ENCODE data around the gene CEACAM18. TPM values are rescaled to one million over a fixed set of nuclear protein-coding genes. Genes with fewer than 3 reads are reported as not detected.
"Not testable (repeated sequence)": the region's sequence is repeated elsewhere in the genome, so short reads cannot be mapped to it uniquely, and the experiment has no call there.

The CEACAM18 gene
- total RNA-seq, 1 donor from 2014 or later: not detected

DNA sequence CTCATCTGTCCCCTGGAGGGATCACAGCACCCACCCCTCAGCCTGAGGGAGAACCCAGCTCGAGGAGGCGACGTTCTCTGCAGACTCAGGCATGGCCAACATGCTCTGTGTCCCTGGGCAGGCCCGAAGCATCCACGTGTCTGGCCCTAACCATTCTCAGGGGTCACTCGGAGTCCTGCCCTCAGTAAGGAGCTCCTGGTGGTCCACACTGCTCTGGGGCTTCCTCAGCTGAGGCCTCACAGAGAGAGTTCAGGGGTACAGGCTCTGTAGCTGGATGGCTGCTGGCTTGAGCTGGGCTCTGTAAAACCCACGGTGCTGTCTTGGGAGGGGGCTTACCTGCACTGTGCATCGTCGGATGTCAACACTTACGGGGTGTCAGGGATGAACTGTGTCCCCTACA, 15.7 kb upstream of the CEACAM18 start:
- no peak overlapping the region for H3K4me3 Mint-ChIP-seq
- intact Hi-C loops (cut with micrococcal nuclease): no loop called here

DNA sequence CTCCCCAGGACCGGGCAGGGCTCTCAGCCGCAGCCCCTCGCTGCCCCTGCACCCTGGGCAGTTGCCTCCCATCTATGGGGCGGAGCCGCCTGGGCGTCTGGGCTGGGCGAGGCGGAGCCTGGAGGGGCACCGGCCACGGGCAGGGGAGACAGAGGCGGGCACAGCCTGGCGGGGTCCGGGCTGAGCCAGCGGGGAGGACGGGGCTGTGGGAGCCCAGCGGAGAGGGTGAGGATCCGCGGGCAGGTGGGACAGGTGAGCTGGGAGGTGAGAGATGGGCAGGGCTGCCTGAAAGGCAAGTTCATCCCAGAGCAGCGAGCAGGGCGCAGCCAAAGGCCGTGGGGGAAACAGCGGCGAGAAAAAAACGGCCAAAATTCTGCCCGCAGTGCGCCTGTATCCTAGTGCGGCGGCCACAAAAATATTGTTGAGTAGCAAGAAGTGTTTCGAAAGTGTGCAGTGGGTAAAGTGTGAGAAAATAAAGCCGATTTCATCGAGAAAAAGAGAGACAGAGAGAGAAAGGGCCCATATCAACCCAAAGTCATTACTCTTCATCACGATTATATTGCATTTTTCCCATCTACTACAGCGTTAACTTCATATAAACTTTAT, 14.3 kb upstream of the CEACAM18 start:
- H3K4me3 Mint-ChIP-seq; H3K27ac Mint-ChIP-seq; H3K4me1 Mint-ChIP-seq; CTCF ChIA-PET; intact Hi-C loops (cut with micrococcal nuclease); DNase-seq; H3K36me3 Mint-ChIP-seq (ENCODE audit: low read depth); POLR2A ChIA-PET; ATAC-seq (ENCODE audit: low read depth); H3K9me3 Mint-ChIP-seq: not testable (repeated sequence)
- peaks cover 36% of the 10 kb centered on the region for H3K27me3 Mint-ChIP-seq

More for the DNA sequence above, 15.7 kb upstream of the CEACAM18 start:
- ChIA-PET CTCF (no interaction called here), POLR2A (no interaction called here)
- TF ChIP-seq, protein P1, sequence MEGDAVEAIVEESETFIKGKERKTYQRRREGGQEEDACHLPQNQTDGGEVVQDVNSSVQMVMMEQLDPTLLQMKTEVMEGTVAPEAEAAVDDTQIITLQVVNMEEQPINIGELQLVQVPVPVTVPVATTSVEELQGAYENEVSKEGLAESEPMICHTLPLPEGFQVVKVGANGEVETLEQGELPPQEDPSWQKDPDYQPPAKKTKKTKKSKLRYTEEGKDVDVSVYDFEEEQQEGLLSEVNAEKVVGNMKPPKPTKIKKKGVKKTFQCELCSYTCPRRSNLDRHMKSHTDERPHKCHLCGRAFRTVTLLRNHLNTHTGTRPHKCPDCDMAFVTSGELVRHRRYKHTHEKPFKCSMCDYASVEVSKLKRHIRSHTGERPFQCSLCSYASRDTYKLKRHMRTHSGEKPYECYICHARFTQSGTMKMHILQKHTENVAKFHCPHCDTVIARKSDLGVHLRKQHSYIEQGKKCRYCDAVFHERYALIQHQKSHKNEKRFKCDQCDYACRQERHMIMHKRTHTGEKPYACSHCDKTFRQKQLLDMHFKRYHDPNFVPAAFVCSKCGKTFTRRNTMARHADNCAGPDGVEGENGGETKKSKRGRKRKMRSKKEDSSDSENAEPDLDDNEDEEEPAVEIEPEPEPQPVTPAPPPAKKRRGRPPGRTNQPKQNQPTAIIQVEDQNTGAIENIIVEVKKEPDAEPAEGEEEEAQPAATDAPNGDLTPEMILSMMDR (IDR thresholded peaks at IDR 0.05): no peak
- no peak for ATAC-seq (ENCODE audit: low read depth)
- Mint-ChIP-seq H3K27ac (no peak overlapping the region), H3K9me3 (no peaks in the 10 kb centered on the region), H3K36me3 (ENCODE audit: low read depth) (no peaks in the 10 kb centered on the region), H3K4me1 (no peaks in the 10 kb centered on the region), H3K27me3 (peaks cover 36% of the 10 kb centered on the region)
- DNase-seq: no peak

DNA sequence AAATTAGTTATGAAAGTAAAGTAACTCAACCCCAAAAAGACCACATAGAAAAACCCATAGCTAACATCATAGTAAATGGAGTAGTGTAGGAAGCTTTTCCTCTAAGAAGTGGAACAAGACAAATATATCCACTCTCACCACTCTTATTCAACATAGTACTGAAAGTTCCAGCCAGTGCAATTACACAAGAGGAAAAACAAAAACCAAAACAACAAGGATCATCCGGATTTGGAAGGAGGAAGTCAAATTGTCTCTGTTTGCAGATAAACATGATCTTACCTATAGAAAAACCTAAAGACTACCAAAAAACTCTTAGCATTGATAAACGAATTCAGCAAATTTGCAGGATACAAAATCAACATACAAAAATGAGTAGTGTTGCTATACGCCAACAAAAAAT, 11.6 kb upstream of the CEACAM18 start:
- CTCF ChIA-PET: interaction anchor here (11.8 kb wide), 1 partner anchor 192 kb away, joined by 414 read pairs; no protein-coding TSS in a partner anchor
- TF ChIP-seq, protein P1 (IDR thresholded peaks at IDR 0.05): no peak
- intact Hi-C loops (cut with micrococcal nuclease): no loop called here
- H3K4me1 Mint-ChIP-seq: no peaks in the 10 kb centered on the region
- ATAC-seq (ENCODE audit: low read depth): no peak
- H3K9me3 Mint-ChIP-seq: no peaks in the 10 kb centered on the region
- no peaks in the 10 kb centered on the region for H3K36me3 Mint-ChIP-seq (ENCODE audit: low read depth)
- POLR2A ChIA-PET: no interaction called here
- no peak for DNase-seq
- peaks cover 34% of the 10 kb centered on the region for H3K27me3 Mint-ChIP-seq
- no peak overlapping the region for H3K4me3 Mint-ChIP-seq
- H3K27ac Mint-ChIP-seq: no peak overlapping the region

DNA sequence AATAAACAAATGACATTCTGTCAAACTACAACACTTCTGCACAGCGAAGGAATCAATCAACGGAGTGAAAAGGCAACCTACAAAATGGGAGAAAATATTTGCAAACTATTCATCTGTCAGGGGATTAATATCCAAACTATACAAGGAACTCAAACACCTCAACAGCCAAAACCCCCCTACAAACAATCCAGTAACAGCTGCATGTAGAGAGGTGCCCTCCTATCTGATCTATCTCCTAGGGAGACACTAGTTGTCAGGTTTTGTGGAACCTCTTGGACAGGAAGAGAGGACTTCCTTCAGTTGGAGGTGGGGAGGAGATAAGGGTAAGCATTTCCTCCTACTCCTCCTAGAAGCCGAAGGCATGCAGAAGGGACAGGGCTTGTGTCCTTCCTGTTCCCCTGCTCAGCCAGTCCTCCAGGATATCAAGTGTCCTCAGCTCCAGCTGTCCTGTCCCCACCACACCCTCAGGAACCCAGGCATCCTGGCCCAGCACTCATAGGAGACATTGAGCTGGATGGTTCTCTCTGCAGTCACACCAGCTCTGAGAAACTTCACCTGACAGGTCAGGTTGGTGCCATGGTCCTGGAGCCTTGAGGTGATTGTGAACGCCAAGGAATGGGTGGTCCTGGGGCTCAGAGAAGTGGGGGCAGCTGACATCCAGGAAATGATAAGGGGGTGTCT, 10.3 kb upstream of the CEACAM18 start:
- ATAC-seq (ENCODE audit: low read depth): no peak
- intact Hi-C loops (cut with micrococcal nuclease): no loop called here
- no peak overlapping the region for H3K27ac Mint-ChIP-seq
- H3K27me3 Mint-ChIP-seq: peaks cover 29% of the 10 kb centered on the region
- ChIA-PET POLR2A (no interaction called here), CTCF (interaction anchor here (1.2 to 11.8 kb wide), 2 partner anchors 10 to 190 kb away, joined by 3 to 414 read pairs; partner anchors contain the start of gene CEACAM18)
- H3K9me3 Mint-ChIP-seq: no peaks in the 10 kb centered on the region
- TF ChIP-seq, protein P1 (IDR thresholded peaks at IDR 0.05): no peak
- H3K36me3 Mint-ChIP-seq (ENCODE audit: low read depth): no peaks in the 10 kb centered on the region
- no peak for DNase-seq
- H3K4me3 Mint-ChIP-seq: no peak overlapping the region
- H3K4me1 Mint-ChIP-seq: peaks cover 3% of the 10 kb centered on the region

DNA sequence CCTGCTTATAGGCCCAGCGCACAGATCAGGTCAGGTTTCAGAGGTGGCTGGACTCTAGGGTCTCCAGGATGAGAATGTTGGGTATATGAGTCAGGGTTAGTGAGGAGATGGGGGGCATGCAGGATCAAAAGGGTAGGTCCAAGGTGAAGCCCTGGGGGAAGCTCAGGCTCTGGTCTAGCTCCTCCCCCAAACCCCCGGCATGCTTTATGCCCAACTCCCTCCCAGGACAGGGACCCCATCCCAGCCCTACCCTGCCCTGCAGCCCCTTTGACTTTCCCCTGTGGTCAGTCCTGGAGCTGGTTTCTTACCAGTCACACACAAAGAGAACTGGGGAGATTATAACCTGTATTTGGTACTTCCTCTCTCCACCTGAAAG, 9.8 kb upstream of the CEACAM18 start:
- Mint-ChIP-seq H3K27me3 (peaks cover 25% of the 10 kb centered on the region), H3K9me3 (no peaks in the 10 kb centered on the region), H3K4me3 (no peak overlapping the region), H3K36me3 (ENCODE audit: low read depth) (no peaks in the 10 kb centered on the region), H3K4me1 (peaks cover 6% of the 10 kb centered on the region), H3K27ac (no peak overlapping the region)
- intact Hi-C loops (cut with micrococcal nuclease): no loop called here
- ChIA-PET CTCF (interaction anchor here (11.8 kb wide), 1 partner anchor 190 kb away, joined by 414 read pairs; no protein-coding TSS in a partner anchor), POLR2A (no interaction called here)
- DNase-seq (no peak), ATAC-seq (ENCODE audit: low read depth) (no peak)
- TF ChIP-seq, protein P1 (IDR thresholded peaks at IDR 0.05): no peak

Data from activated B cell treated with CpG ODN at 0.5 μM for 24 hours (primary cell).